Keratinocyte (primary cell): Measurements from ENCODE around the gene CENPS. TPM values are rescaled to one million over a fixed set of nuclear protein-coding genes. Genes with fewer than 3 reads are reported as not detected.

ENCODE experiments used
- DNase-seq: peaks from one replicate; pipeline ENCODE4 v3.0.0-alpha.2; 2011; ENCODE audit warnings: low read depth, missing footprints, low spot score
- FAIRE-seq: peaks from 2 replicates; lab custom pipeline; 2011; peaks lifted over from hg19 to GRCh38; lab: Jason Lieb, UNC
- H2AFZ ChIP-seq: 2 replicates; pipeline ENCODE4 v1.6.0; 2012; ENCODE audit warnings: low read length, control low read depth, inconsistent platforms; ENCODE audit not compliant: control insufficient read depth
- H3K27ac ChIP-seq: 2 replicates; pipeline ENCODE4 v1.5.1; 2011; ENCODE audit warnings: low read length; ENCODE audit not compliant: control insufficient read depth, insufficient read depth
- H3K27me3 ChIP-seq: 3 replicates; pipeline ENCODE4 v1.6.0; 2011; ENCODE audit warnings: low read length; ENCODE audit not compliant: control insufficient read depth, insufficient read depth; ENCODE audit errors: extremely low read depth
- H3K36me3 ChIP-seq, 2 experiments: 2 replicates in 1 of 2; 3 replicates in 1 of 2; pipeline ENCODE4 v1.5.1; 2011; ENCODE audit warnings: low read length in 2 of 2, mild to moderate bottlenecking in 1 of 2; ENCODE audit not compliant: control insufficient read depth in 2 of 2, insufficient read depth in 2 of 2; ENCODE audit errors: extremely low read depth in 1 of 2
- H3K4me1 ChIP-seq: 3 replicates; pipeline ENCODE4 v1.5.1; 2011; ENCODE audit warnings: low read length; ENCODE audit not compliant: control insufficient read depth, insufficient read depth; ENCODE audit errors: extremely low read depth
- H3K4me2 ChIP-seq: 3 replicates; pipeline ENCODE4 v1.6.0; 2011; ENCODE audit warnings: low read depth, low read length; ENCODE audit not compliant: control insufficient read depth, insufficient read depth; ENCODE audit errors: extremely low read depth
- H3K4me3 ChIP-seq, 3 experiments: fragments of 200-600 bp in 1 of 3; sonication (generic) in 1 of 3; 2 replicates in 2 of 3; 3 replicates in 1 of 3; pipeline ENCODE4 v1.5.1; 2011 to 2016; ENCODE audit warnings: low read length in 3 of 3, mild to moderate bottlenecking in 3 of 3, control low read depth in 2 of 3, inconsistent platforms in 1 of 3, low read depth in 1 of 3, mixed read lengths in 1 of 3, mixed run types in 1 of 3, moderate library complexity in 1 of 3; ENCODE audit not compliant: control insufficient read depth in 2 of 3, insufficient read depth in 2 of 3; ENCODE audit errors: extremely low read depth in 1 of 3
- H3K79me2 ChIP-seq: 2 replicates; pipeline ENCODE4 v1.6.0; 2012; ENCODE audit warnings: low read length; ENCODE audit not compliant: control insufficient read depth, insufficient read depth
- H3K9ac ChIP-seq: 3 replicates; pipeline ENCODE4 v1.6.0; 2011; ENCODE audit warnings: low read length; ENCODE audit not compliant: control insufficient read depth, insufficient read depth; ENCODE audit errors: extremely low read depth
- H3K9me1 ChIP-seq: 3 replicates; pipeline ENCODE4 v1.6.0; 2011; ENCODE audit warnings: low read length; ENCODE audit not compliant: control insufficient read depth, insufficient read depth; ENCODE audit errors: extremely low read depth
- H3K9me3 ChIP-seq: 2 replicates; pipeline ENCODE4 v1.5.1; 2012; ENCODE audit warnings: low read depth, low read length; ENCODE audit not compliant: control insufficient read depth
- H4K20me1 ChIP-seq: 3 replicates; pipeline ENCODE4 v1.6.0; 2011; ENCODE audit warnings: low read length; ENCODE audit not compliant: control insufficient read depth, insufficient read depth; ENCODE audit errors: extremely low read depth
- EZH2 ChIP-seq: IDR thresholded peaks from one replicate; pipeline ENCODE4 v1.6.1; 2012; ENCODE audit warnings: inconsistent platforms, mild to moderate bottlenecking, low read length, moderate library complexity
- dilution Hi-C: fragments of 300-500 bp; cut with MboI; formaldehyde crosslinking; loops from one replicate; pipeline ENCODE4 v1.7.0; 2020; ENCODE audit warnings: low sequenced_read_pairs; ENCODE audit not compliant: extremely low pct_ligation_motif_present
- polyA plus RNA-seq, 5 experiments: library from polyadenylated mRNA; depleted of rRNA in 3 of 5; stranded (reverse) in 3 of 5; stranded (forward) in 1 of 5; unstranded in 1 of 5; fragments of >200 nt; gene quantifications; 1 replicate in 1 of 5; 2 replicates in 3 of 5; 3 replicates in 1 of 5; pipeline versions ENCODE4 v1.2.1 to v1.2.3, GENCODE V29; 2011 to 2012; ENCODE audit warnings: missing spikeins in 2 of 5, low read depth in 1 of 5, low replicate concordance in 1 of 5
- TF ChIP-seq, protein P1 (sequence below), 3 experiments: IDR thresholded peaks in 1 of 3; conservative IDR thresholded peaks in 1 of 3; optimal IDR thresholded peaks in 1 of 3; 2 replicates in 2 of 3; 3 replicates in 1 of 3; pipeline versions ENCODE3 to v1.5.1; 2011; ENCODE audit warnings: low read length in 3 of 3, mild to moderate bottlenecking in 3 of 3, moderate library complexity in 2 of 3, control low read depth in 1 of 3, inconsistent platforms in 1 of 3; ENCODE audit not compliant: insufficient read depth in 2 of 3; ENCODE audit errors: extremely low read depth in 1 of 3

The CENPS gene
- polyA plus RNA-seq, 1 donor (not counting 4 experiments of a cell fraction or from before 2014, with no cell fraction given): 10.3 TPM

- H3K9me1 ChIP-seq: no peaks in the 10 kb centered on the region
- no peak for FAIRE-seq
- no peak for TF ChIP-seq EZH2
- TF ChIP-seq, protein P1, sequence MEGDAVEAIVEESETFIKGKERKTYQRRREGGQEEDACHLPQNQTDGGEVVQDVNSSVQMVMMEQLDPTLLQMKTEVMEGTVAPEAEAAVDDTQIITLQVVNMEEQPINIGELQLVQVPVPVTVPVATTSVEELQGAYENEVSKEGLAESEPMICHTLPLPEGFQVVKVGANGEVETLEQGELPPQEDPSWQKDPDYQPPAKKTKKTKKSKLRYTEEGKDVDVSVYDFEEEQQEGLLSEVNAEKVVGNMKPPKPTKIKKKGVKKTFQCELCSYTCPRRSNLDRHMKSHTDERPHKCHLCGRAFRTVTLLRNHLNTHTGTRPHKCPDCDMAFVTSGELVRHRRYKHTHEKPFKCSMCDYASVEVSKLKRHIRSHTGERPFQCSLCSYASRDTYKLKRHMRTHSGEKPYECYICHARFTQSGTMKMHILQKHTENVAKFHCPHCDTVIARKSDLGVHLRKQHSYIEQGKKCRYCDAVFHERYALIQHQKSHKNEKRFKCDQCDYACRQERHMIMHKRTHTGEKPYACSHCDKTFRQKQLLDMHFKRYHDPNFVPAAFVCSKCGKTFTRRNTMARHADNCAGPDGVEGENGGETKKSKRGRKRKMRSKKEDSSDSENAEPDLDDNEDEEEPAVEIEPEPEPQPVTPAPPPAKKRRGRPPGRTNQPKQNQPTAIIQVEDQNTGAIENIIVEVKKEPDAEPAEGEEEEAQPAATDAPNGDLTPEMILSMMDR (optimal IDR thresholded peaks at IDR 0.05 in 1 of 3, IDR thresholded peaks at IDR 0.05 in 1 of 3, conservative IDR thresholded peaks at IDR 0.05 in 1 of 3; ENCODE audit: extremely low read depth in 1 of 3, insufficient read depth in 2 of 3, low read length in 3 of 3): no peak
- no peaks in the 10 kb centered on the region for H4K20me1 ChIP-seq
- DNase-seq: no peak
- H3K9ac ChIP-seq: no peak overlapping the region
- H3K4me3 ChIP-seq: no peak overlapping the region
- H3K27me3 ChIP-seq: no peaks in the 10 kb centered on the region
- H3K9me3 ChIP-seq: no peaks in the 10 kb centered on the region
- no peaks in the 10 kb centered on the region for H3K79me2 ChIP-seq
- H3K4me1 ChIP-seq: peaks cover 12% of the 10 kb centered on the region
- H3K27ac ChIP-seq: no peak overlapping the region
- H3K36me3 ChIP-seq: no peaks in the 10 kb centered on the region
- H3K4me2 ChIP-seq: no peak overlapping the region
- dilution Hi-C loops: no loop called here
- H2AFZ ChIP-seq: no peak overlapping the region
Measured at GRCh38 chr1:10450156-10450814, 20.1 kb downstream of the CENPS start.

DNA sequence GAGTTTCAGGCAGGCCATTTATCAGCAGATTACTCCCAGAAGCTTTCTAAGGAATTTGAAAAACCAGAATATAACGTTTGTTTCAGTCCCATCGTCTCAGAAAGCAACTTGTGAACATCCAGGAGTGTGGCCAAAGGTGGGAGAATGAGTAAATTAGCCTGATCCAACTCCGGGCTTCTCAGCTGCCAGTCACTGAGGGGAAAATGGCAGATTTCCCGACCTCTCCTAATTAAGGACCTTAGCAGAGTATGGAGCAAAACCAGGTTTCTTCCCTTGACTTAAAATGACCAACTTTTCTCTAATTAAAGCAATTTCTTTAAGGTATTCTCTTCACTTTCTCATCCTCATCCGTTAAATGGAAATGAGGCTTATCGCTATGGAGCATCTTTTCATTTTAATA is 20.6 kb downstream of the CENPS start:
- Histone ChIP-seq H3K27ac (no peak overlapping the region), H3K4me1 (peaks cover 12% of the 10 kb centered on the region), H3K4me3 (no peak overlapping the region), H2AFZ (no peak overlapping the region), H3K4me2 (peak overlapping the region; percentile 75), H3K9me1 (no peaks in the 10 kb centered on the region), H3K36me3 (no peaks in the 10 kb centered on the region), H3K79me2 (no peaks in the 10 kb centered on the region), H3K27me3 (no peaks in the 10 kb centered on the region), H4K20me1 (no peaks in the 10 kb centered on the region), H3K9ac (no peak overlapping the region), H3K9me3 (no peaks in the 10 kb centered on the region)
- FAIRE-seq (no peak), DNase-seq (no peak)
- dilution Hi-C loops: no loop called here
- TF ChIP-seq, protein P1 (optimal IDR thresholded peaks at IDR 0.05 in 1 of 3, IDR thresholded peaks at IDR 0.05 in 1 of 3, conservative IDR thresholded peaks at IDR 0.05 in 1 of 3; ENCODE audit: extremely low read depth in 1 of 3, insufficient read depth in 2 of 3, low read length in 3 of 3): no peak
- TF ChIP-seq EZH2: no peak
